Ascending aorta (tissue), 2 donors: Measurements from ENCODE around the gene ABHD10. TPM values are rescaled to one million over a fixed set of nuclear protein-coding genes. Genes with fewer than 3 reads are reported as not detected.

Experiments used
- DNase-seq, 2 donors: peaks; one replicate each; pipeline ENCODE4 v3.0.0-alpha.2; 2019; ENCODE audit warnings: low spot score in 2 of 2
- H3K27ac ChIP-seq, 2 donors: fragments of 200-600 bp; sonication (generic); one replicate each; pipeline ENCODE4 v1.5.1; 2016 to 2017; ENCODE audit warnings: mild to moderate bottlenecking in 1 of 2
- H3K27me3 ChIP-seq: fragments of 200-600 bp; sonication (generic); one replicate; pipeline ENCODE4 v1.5.1; 2017
- H3K36me3 ChIP-seq, 2 donors: fragments of 200-600 bp; sonication (generic); one replicate each; pipeline ENCODE4 v1.5.1; 2016
- H3K4me1 ChIP-seq, 2 donors: fragments of 200-600 bp; sonication (generic); one replicate each; pipeline ENCODE4 v1.5.1; 2016 to 2017; ENCODE audit warnings: mild to moderate bottlenecking in 1 of 2
- H3K4me3 ChIP-seq, 2 donors: fragments of 200-600 bp; sonication (generic); one replicate each; pipeline ENCODE4 v1.5.1; 2016 to 2017; ENCODE audit warnings: mild to moderate bottlenecking in 1 of 2
- H3K9me3 ChIP-seq, 2 donors: fragments of 200-600 bp; sonication (generic); one replicate each; pipeline ENCODE4 v1.5.1; 2016
- CTCF ChIP-seq, 3 experiments: fragments of 200-600 bp in 2 of 3; fragments of 450-650 bp in 1 of 3; sonication (generic) in 2 of 3; IDR thresholded peaks; one replicate each; pipeline ENCODE4 v1.5.1; 2016 to 2019; ENCODE audit warnings: antibody characterized with exemption in 3 of 3, mild to moderate bottlenecking in 1 of 3, moderate library complexity in 1 of 3
- intact Hi-C: fragments of 100-400 bp; cut with DNase I; formaldehyde crosslinking; loops from one replicate; pipeline ENCODE4 v1.15.1; 2023
- total RNA-seq: library from RNA; depleted of rRNA; stranded (reverse); fragments of >200 nt; gene quantifications from one replicate; pipeline ENCODE4 v1.1.0, GENCODE V29; 2016

The ABHD10 gene
- total RNA-seq, 1 donor from 2014 or later, result 18.6 TPM

- H3K9me3 ChIP-seq, result no peaks in the 10 kb centered on the region
- DNase-seq, result no peak
- peaks cover 5 to 15% of the 10 kb centered on the region in 2 donors for H3K36me3 ChIP-seq
- no peak overlapping the region for H3K4me3 ChIP-seq
- peaks cover 0 to 6% of the 10 kb centered on the region in 2 donors for H3K4me1 ChIP-seq
- H3K27me3 ChIP-seq, result no peaks in the 10 kb centered on the region
- TF ChIP-seq CTCF (IDR thresholded peaks at IDR 0.05), result no peak
- intact Hi-C loops, result no loop called here
- H3K27ac ChIP-seq, result no peak overlapping the region
These were observed 13.3 kb upstream of the ABHD10 start for GRCh38 chr3:111965484-111965883.

GRCh38 chr3:111967068-111967467 lies 11.8 kb upstream of the ABHD10 start:
- intact Hi-C loops, result loop anchor here (1.0 to 2.0 kb wide), 2 partner anchors 106 to 298 kb away; no protein-coding TSS in a partner anchor
- TF ChIP-seq CTCF (IDR thresholded peaks at IDR 0.05), result no peak
- Histone ChIP-seq H3K36me3 (peaks cover 5 to 20% of the 10 kb centered on the region in 2 donors), H3K27me3 (no peaks in the 10 kb centered on the region), H3K4me1 (peaks cover 0 to 6% of the 10 kb centered on the region in 2 donors), H3K9me3 (no peaks in the 10 kb centered on the region), H3K4me3 (no peak overlapping the region), H3K27ac (peak overlapping the region in 1 of 2 donors; percentile 37)
- DNase-seq, result no peak

DNA sequence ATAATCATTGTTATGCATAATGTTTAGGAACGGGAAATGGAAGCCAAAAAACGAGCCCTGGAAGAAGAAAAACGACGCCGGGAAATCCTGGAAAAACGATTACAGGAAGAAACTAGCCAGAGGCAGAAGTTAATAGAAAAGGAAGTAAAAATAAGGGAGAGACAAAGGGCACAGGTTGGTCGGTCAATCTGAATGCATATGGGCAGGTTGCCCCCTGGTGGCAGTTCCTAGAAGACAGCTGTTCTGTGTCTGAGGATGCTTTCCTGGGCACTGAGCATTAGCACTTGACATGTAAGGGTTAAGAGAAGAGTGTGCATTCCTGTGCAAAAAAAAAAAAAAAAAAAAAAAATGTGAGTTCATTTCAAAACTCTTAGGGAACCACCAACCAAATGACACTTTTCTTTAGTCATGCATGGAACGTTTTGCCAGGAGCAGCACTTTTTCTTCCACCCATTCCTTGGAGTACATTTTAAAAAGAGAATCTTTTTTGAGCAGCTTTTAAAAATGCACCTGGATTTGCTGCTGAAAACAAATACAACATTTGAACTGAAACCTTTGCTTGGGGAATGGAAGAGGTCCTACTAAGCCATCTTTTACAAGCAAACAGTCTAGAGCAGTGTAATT lies 11.1 kb upstream of the ABHD10 start:
- intact Hi-C loops, result loop anchor here (1.0 to 2.0 kb wide), 3 partner anchors 107 to 298 kb away; no protein-coding TSS in a partner anchor
- Histone ChIP-seq H3K36me3 (peaks cover 5 to 20% of the 10 kb centered on the region in 2 donors), H3K27ac (peak overlapping the region in 1 of 2 donors; percentile 37)

DNA sequence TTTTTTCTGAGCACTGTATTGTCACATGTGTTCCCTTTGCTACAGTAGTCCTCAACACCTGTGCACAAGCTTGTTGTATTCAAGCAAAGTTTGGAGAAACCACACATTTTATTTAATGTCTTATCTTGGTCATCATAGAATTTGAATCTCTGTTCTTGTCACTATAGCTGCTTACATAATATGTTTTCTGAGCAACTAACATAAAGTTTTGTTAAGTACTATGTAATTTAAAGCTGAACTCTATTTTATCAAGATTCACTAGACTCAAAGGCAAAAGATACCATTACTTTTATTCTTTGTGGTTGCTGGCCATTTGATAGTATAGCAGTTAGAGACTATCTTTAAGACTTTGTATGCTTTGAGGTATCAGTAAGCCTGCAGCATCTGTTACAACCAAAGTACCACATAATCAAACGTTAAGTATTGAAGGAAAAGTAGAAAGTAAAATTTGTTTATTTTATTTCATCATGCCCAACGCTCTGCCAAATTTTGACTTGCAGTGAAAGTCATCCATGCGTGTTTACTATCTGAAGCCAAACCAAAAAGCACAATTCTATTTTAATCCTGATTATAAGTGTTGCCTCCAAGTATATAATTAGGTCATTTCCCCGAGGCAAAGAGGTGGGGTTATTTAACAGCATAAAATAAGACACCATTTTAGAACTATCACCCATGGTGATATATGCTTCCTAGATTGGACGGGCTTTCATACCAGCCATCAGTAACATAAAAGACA lies 10.3 kb upstream of the ABHD10 start:
- no peaks in the 10 kb centered on the region for H3K9me3 ChIP-seq
- peaks cover 0 to 6% of the 10 kb centered on the region in 2 donors for H3K4me1 ChIP-seq
- peaks cover 5 to 20% of the 10 kb centered on the region in 2 donors for H3K36me3 ChIP-seq
- intact Hi-C loops, result loop anchor here (1.0 kb wide), 1 partner anchor 251 kb away; no protein-coding TSS in a partner anchor
- no peak for DNase-seq
- H3K4me3 ChIP-seq, result no peak overlapping the region
- TF ChIP-seq CTCF (IDR thresholded peaks at IDR 0.05), result no peak
- no peaks in the 10 kb centered on the region for H3K27me3 ChIP-seq
- peak overlapping the region in 1 of 2 donors; percentile 37 for H3K27ac ChIP-seq

More for the DNA sequence above, 11.1 kb upstream of the ABHD10 start:
- Histone ChIP-seq H3K4me3 (no peak overlapping the region), H3K27me3 (no peaks in the 10 kb centered on the region), H3K9me3 (no peaks in the 10 kb centered on the region), H3K4me1 (peaks cover 0 to 6% of the 10 kb centered on the region in 2 donors)
- peak; percentile 77 to 88 (median 80) for TF ChIP-seq CTCF (IDR thresholded peaks at IDR 0.05)
- peak; percentile 41 to 94 for DNase-seq

- Histone ChIP-seq H3K27ac (no peak overlapping the region), H3K4me3 (no peak overlapping the region), H3K9me3 (no peaks in the 10 kb centered on the region), H3K36me3 (peaks cover 0 to 26% of the 10 kb centered on the region in 2 donors), H3K4me1 (peaks cover 0 to 6% of the 10 kb centered on the region in 2 donors), H3K27me3 (no peaks in the 10 kb centered on the region)
- intact Hi-C loops, result no loop called here
- TF ChIP-seq CTCF (IDR thresholded peaks at IDR 0.05), result no peak
- DNase-seq, result no peak
These were observed 8.4 kb upstream of the ABHD10 start for GRCh38 chr3:111970376-111970775.
